Pulmonary artery endothelial cell (primary cell): Measurements from ENCODE around the gene KIF23. TPM values are rescaled to one million over a fixed set of nuclear protein-coding genes. Genes with fewer than 3 reads are reported as not detected.

Experiments used
- DNase-seq: peaks from one replicate; pipeline ENCODE4 v3.0.0-alpha.2; 2011; ENCODE audit warnings: low read depth, low spot score
- total RNA-seq: library from RNA; depleted of rRNA; stranded (reverse); fragments of >200 nt; gene quantifications from 2 replicates; pipeline ENCODE4 v1.2.3, GENCODE V29; 2014

KIF23 gene
- total RNA-seq, 1 donor from 2014 or later: 32.8 TPM

GRCh38 chr15:69463182-69463756 is 49.1 kb downstream of the KIF23 start:
- no peak for DNase-seq

DNA sequence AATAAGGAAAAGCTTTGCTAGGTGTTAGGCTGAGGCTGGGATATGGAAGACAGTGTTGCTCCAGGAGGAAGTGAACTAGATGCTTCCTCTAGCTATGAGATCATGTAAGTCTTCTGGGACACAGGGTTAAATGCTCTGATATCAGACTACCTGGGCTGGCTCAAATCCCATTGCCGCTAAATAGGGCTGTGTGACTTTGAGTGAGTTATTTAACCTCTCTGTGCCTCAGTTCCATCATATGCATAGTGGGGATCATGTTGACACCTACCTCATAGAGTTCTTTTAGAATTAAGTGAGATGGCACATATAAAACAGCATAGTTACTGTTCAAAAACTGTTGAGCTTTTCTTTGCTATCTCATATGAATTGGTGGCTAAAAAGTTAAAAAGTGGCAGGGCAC is 51.1 kb downstream of the KIF23 start:
- no peak for DNase-seq

- DNase-seq: no peak
Measured at GRCh38 chr15:69466733-69467132, 52.6 kb downstream of the KIF23 start.

DNA sequence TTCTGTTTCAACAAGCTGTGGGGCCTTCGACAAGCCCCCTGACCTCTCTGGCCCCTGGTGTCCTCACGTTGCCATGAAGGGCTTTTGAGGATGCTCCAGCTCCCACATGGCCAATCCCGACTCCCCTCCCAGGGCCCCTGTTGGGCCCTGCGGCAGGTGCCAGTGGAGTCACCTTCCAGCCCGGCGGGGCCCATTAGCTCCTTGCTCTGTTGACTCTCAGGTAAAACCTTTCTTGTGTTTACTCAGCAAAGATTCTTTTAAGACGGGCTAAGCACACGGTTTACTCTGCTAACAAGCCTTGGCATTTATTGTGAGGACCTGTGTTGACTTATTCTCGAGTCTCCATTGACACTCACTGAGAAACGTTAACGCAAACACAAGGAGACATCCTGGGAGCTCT is 53.5 kb downstream of the KIF23 start:
- no peak for DNase-seq

DNA sequence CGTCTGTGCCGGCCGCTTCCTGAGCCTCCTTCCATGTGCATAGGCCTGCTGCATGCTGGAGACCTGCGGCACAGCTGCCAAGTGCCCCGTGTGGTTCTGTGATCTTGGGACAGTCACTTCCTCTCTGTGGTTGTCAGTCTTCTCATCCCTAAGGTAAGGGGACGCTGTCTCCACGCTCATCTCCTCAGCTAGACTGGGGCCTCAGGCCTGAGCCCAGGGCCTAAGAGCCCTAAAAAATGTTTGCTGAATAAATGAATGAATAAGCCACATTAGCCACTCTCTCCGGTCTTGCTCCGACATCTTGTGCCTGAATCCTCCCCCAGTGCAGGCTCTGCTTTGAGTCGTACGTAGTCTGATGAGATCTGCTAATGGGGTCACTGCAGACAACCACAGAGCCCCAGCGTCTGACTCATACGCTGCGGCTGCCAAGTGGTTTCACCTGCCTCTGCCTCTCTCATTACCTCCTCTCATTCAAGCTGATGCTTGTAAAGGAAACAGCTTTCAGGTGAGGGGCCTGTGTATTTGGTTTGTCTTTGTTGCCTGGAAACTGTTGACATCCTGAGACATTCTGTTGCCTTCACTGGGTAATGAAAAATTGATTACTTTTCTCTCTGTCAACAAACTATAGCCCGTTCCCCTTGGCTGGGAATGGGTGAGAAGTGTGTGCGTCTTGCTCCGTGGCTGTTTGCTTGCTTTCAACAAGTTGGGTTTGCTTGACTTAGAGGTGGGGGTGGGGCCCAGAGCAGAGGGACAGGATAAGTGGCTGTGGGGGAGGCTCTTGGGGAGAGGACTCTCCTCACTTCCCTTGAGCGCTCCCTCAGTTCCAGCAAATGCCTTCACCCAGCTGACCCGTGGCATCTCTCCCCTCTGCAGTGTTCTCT is 54.3 kb downstream of the KIF23 start:
- no peak for DNase-seq

- DNase-seq: no peak
Measured at GRCh38 chr15:69469467-69470201, 55.5 kb downstream of the KIF23 start.

- DNase-seq: no peak
Measured at GRCh38 chr15:69472046-69472445, 57.9 kb downstream of the KIF23 start.

DNA sequence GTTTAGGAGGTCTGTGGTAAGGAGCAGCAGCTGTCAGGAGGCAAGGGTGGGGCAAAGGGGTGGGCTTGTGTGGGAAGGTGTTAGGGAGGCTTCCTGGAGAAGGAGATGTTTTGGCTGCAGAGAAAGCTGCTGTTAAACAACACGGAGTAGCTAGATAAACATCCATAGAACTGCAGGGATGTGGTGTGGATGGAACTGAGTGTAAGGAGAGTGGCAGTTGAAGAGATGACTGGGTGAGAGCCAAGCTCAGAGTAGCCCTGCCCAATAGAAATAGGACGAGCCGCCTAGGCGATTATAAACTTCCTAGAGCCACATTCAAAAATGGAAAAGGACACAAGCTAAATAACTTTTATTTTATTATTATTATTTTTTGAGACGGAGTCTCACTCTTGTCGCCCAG is 58.4 kb downstream of the KIF23 start:
- no peak for DNase-seq

DNA sequence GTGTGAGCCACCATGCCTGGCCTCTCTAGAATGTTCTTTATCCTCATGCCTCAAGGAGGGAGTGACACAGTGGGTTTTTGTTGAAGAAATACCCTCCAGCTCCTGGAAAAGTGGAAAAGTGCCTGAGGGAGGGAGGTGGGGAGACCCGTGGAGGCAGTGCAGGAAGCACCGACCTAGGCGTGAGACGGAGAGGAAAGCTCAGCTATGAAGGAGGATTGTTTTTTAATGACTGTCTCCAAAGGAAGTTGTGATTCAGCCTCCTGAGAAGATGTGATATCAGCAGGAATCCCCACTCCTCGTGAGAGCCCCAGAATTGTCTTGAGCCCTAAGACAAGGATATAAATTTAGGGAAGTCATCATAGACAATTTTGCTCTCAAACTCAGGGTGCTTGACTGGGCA is 60.1 kb downstream of the KIF23 start:
- DNase-seq: no peak

DNA sequence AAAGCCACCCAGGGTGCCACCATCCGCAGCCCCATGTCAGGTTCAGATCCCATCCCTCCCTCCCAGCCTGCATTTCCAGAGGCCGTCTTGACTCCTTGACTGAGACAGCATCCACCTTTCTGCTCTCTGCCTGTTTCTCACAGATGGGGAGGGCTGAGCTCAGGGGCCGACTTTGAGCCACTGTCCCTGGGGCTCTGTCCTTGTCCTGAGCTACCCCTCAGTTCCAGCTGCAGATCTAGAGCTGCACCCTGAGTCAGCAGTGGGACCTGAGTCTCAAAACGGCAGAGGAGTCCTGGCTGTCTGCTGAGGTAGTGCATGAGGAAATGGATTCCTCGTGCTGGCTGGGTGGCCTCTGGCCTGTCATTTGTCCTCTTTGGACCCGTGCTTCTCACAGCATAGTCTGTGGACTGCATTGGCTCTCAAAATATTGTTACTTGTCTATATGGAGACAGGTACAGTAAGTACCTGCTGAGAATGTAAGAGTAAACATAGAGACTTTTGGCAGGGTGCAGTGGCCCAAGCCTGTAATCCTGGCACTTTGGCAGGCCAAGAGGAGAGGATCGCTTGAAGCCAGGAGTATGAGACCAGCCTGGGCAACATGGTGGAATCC is 60.8 kb downstream of the KIF23 start:
- no peak for DNase-seq

DNA sequence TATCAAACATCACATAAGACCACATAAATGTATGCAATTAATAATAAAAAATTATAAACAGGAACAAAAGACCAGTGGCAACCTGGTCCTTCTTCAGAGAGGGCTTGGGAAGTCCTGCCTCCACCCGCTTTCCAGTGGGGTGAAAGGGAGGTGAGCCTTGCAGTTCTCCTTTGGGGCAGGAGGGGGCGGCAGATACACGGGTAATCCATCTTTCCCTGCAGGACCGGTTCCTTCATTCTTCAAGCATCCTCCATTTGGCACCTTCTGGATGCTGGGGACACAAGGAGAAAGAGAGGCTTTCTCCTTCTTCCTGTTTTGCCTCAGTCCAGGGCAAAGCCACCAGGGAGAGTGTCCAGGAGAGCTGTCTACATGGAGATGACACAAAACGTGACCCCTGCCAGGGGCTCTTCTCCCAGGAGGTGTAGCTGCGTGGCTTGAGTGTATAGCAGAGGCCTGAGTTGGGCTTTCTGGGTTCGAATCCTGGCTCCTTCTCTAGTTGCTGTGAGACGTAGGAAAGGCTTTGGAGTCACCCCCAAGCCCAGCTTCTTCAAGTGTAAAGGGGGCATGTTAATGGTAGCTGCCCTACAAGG is 61.7 kb downstream of the KIF23 start:
- no peak for DNase-seq

DNA sequence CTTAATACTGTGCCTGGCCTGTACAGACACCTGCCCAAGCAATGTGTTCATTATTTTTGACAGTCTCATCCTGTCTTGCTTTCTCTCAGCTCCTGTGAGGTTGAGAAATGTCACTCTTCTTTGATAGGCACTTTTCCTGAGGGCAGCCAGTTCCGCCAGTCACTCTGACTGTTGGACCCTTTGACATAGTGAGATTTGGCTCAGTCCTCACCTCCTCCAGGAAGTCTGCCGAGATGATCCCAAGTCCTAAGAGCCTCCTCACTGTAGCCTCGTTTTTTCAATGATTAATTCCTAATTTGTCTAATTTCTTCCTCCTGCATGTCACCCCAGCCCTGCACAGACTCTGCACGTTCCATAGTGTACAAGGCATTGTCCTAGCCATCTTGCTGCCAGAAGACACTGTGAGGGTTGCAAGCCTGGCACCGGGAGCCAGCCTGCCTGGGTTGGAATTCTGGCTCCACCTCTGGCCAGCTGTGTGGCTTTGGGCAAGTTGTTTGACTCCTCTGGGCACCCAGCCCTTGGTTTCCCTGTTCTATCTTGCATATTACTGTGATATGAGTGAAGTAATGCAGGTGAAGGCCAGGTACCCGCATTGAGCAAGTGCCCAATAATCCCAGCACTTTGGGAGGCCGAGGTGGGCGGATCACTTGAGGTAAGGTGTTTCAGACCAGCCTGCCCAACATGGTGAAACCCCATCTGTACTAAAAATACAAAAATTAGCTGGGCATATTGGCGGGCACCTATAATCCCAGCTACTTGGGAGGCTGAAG is 62.7 kb downstream of the KIF23 start:
- no peak for DNase-seq

DNA sequence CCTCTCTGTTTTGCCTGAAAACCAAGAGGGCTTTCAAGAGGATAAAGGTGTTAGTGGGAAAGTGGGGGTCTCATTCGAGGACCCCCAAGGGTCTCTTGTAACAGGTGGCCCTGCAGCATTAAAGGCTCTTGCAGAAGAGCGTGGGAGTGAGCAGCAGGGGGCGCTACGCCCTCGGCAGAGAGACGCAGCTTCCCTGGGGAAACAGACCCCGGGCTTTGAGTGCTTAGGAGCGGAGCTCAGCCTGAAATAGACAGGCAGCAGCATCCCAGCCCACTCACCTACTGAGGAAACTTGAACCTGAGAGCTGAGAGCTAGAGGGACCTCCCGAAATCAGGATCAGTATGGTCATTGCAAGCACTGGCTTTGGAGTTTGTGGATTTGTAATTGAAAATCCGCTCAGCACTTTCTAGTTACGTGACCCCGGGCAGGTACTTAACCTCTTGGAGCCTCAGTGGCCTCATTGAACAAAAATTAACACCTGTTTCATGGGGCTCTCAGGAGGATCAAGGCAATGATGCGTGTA is 64.2 kb downstream of the KIF23 start:
- DNase-seq: no peak

DNA sequence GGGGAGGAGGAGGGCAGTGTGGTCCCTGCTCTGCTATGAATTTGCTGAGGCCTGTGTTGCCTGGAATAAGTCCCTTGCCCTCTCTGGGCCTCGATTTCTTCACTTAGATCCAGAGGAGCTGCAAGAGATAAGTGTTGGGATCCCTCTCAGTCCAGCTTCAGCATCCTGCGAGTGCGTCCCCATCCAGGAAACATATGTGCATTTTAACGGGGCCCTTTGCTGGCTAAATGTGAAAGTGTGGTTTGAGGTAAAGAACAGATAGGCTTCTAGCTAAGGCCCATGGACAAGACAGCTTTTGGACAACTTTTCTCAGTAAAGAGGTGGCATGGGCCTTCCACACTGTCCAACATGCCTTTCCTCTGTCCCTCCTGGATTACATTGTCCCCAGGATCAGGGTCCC is 64.9 kb downstream of the KIF23 start:
- DNase-seq: no peak

DNA sequence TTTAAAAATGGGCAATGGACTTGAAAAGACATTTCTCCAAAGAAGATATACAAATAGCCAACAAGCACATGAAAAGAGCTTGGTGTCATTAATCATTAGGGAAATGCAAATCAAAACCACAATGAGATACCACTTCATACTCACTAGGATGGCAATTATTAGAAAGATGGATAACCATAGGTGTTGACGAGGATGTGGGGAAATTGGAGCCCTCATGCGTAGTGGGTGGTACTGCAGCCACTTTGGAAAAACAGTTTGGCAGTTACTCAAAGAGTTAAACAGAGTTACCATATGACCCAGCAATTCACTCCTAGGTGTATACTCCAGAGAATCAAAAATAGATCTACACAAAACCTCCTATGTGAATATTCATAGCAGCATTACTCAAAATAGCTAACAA is 65.8 kb downstream of the KIF23 start:
- no peak for DNase-seq

DNA sequence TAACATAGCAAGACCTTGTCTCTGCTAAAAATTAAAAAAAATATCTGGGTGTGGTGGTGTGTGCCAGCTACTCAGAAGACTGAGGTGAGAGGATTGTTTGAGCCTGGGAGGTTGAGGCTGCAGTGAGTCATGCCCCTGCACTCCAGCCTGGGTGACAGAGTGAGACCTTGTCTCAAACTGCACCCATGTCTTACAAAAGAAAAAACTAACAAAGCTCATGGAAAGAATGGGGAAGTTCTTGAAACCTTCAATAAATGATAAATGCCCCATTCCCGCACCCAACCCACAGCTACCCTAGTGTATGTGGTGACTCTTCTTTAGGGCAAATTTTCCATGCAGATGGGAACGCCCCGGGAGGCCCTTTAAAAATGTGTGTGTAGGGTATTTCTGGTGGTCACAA is 66.8 kb downstream of the KIF23 start:
- DNase-seq: no peak

GRCh38 chr15:69482686-69483256 is 68.6 kb downstream of the KIF23 start:
- no peak for DNase-seq

DNA sequence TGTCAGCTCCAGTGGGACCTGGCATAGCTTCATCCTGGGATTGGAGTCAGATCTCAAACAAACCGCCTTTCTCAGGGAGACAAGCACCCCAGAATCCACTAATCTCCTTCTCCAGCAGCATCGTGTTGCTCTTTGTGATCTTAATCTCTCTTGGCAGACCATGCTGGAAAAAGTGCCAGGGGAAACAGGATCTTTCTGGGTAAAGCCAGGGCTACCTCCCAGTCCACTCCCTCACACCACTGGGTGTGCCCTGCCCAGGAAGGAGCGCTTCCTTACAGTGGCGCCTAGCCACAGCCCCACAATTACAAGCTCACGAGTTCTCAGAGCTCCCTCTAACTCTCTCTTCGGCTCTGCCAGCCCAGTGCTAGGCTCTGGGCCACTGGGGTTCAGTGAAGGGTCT is 70.7 kb downstream of the KIF23 start:
- no peak for DNase-seq

DNA sequence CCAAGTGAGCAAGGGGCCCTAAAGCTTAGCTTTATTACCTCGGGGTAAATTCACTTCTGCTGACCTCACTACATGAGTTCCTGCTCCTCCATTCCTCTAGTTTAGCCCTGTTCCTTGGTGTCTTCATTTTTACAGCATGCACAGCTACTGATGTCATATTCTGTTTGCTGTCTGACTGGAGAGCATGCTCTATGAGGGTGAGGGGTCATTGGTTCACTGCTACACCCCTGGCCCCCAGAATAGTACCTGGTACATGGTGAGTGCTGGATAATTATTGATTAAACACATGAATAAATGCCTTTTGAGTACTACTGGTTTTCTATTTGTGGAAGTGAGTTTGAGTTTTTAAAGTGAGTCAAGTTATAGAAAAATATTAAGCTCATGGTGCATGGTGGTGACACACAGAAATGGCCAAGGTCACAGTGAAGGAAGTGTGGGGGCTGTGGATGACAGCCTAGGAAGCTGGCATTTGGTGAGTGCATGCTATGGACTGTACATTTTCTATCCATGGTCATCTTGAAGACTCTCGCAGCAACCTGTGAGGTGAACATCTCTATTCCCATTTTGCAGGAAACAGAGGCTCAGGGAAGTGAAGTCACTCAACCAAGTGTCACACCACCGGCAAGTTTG is 72.4 kb downstream of the KIF23 start:
- no peak for DNase-seq

DNA sequence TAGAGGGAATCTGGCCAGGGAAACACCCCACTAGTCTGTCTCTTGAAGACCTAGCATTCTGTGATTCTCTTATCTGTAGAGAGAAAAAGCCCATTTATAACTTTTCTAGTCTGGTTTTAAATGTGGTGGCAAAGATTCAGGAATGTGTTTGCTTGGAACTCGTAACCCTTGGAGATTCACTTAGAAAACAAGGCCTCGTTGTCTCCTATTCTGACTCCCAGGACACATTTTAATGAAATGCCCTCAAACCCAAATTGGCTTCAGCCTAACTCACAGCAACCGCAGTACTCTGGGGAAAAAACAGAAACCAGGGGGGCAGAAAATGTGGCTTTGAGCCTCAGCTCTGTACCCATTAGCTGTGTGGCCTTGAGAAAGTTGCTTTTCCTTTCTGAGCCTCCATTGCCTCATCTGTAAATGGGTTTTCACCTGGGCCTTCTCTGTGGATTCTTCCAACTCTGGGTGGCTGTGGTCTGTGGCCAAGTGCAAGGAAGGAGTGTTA is 75.0 kb downstream of the KIF23 start:
- no peak for DNase-seq
